Epithelial cell of esophagus (primary cell): ENCODE results near the gene PLIN1.

Experiments
- DNase-seq: peaks from one replicate; pipeline ENCODE4 v3.0.0; 2010; ENCODE audit warnings: low read depth
- H3K4me3 ChIP-seq: 2 replicates; pipeline ENCODE4 v1.5.1; 2011; ENCODE audit warnings: mild to moderate bottlenecking, low read length, control low read depth
- CTCF ChIP-seq: IDR thresholded peaks from 2 replicates; pipeline ENCODE4 v1.5.1; 2011; ENCODE audit warnings: low read depth, mild to moderate bottlenecking, low read length, control low read depth, inconsistent platforms; ENCODE audit not compliant: insufficient read depth; ENCODE audit errors: missing control alignments

Gene PLIN1

DNA sequence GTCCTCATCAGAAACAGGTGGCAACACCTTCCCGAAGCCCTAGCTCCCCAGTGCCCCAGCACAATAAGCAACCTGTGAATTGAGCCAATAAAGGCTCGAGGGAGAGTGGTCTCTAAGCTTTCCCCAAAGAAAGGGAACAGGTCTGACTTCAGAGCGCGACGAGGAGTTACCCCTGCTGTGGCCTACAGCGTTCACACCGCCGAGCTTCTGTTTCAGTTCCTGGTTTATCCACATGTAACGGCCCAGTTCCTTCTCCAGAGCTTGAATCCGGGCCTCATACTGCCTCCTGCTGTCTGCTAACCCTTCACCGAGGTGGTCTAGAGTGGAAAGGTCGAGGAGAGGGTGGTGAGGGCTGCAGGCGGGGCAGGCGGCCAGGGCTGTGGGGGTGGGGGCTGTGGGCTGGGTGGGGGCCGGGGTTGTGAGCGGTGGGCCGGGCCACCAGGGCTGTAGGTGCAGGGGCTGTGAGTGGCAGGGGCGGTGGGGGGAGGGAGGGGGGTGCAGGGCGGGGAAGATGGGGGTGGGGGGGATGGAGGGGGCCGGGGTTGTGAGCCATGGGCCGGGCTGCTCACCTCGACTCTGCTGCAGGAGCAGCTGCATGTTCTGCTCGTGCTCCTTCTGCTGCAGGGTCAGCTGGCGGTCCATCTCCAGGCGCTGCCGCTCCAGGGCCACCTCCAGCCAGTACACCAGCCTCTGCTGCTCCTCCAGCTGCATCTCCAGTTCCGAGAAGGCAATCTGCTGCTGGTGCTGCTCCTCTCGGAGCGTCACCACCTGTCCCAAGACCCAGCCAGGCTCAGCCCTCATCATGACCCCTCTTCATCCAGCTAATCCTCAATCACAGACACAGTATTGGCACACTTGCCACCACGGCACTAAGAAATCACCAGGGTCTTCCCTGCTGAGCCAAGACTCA, 50.1 kb downstream of the PLIN1 start:
- TF ChIP-seq CTCF: no peak
- DNase-seq: no peak
- H3K4me3 ChIP-seq: no peak overlapping the region

- DNase-seq: no peak
- no peak overlapping the region for H3K4me3 ChIP-seq
- no peak for TF ChIP-seq CTCF
These were observed 50.9 kb downstream of the PLIN1 start for GRCh38 chr15:89628301-89628700.

GRCh38 chr15:89627256-89627970, 51.8 kb downstream of the PLIN1 start:
- H3K4me3 ChIP-seq: no peak overlapping the region
- no peak for TF ChIP-seq CTCF

DNA sequence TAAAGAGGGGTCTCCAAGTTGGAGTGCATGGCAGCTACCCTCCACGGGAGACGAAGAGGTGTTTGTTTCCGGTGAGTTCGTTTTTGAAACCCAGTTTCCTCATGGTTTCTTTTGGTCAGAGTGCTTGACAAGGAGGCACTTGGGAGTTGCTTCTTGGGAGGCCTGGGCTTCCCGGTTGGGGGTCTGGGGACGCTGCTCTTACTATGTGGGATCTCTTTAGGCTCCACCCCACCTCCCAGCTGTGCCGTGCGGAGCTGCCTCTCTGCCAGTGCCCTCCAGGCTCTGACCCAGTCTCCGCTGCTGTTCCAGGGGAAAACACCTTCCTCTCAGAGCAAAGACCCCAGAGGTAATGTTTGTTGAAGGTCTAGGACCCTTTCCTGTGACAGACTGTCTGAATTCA, 53.5 kb downstream of the PLIN1 start:
- no peak for TF ChIP-seq CTCF
- no peak overlapping the region for H3K4me3 ChIP-seq
- DNase-seq: no peak

More at GRCh38 chr15:89627256-89627970, 51.8 kb downstream of the PLIN1 start:
- no peak for DNase-seq

GRCh38 chr15:89623165-89623564, 56.0 kb downstream of the PLIN1 start:
- no peak for TF ChIP-seq CTCF
- no peak overlapping the region for H3K4me3 ChIP-seq
- DNase-seq: no peak

DNA sequence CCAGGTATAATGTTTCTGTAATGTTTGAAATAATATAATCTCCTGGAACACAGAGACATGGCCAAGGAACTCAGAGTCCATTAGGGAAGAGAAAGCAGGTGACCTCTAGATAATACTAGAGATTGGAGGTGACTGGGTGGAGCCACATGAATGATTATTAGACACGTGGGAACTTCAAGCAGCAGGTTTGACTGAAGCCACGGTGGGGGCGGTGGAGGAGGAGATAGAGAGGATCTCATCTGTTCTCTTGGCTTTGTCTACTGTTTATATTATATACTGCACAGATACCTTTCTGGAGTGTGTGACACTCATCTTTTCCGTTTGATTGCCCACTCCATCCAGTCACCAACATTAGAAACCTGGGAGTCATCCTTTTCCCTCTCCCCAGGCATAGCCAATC, 57.6 kb downstream of the PLIN1 start:
- no peak for TF ChIP-seq CTCF
- no peak overlapping the region for H3K4me3 ChIP-seq
- no peak for DNase-seq

GRCh38 chr15:89616228-89616627, 62.9 kb downstream of the PLIN1 start:
- DNase-seq: no peak
- TF ChIP-seq CTCF: no peak
- no peak overlapping the region for H3K4me3 ChIP-seq
